K562 (cell line): Measurements from ENCODE around the gene HGS. TPM values are rescaled to one million over a fixed set of nuclear protein-coding genes. Genes with fewer than 3 reads are reported as not detected.
A peak's percentile ranks its signal among the peaks of the same experiment; 100 is the strongest.

Source experiments
- CREB5 ChIP-seq: fragments of 250-450 bp; sonication (Bioruptor Pico); IDR thresholded peaks from 2 replicates; pipeline ENCODE4 v1.5.0; 2020; ENCODE audit warnings: mild to moderate bottlenecking
- FOXA1 ChIP-seq: fragments of 450-650 bp; IDR thresholded peaks from 2 replicates; pipeline ENCODE4 v1.6.1; 2016; ENCODE audit warnings: mild to moderate bottlenecking, borderline replicate concordance
- GABPB2 ChIP-seq: fragments of 250-450 bp; sonication (Bioruptor Pico); conservative IDR thresholded peaks from 2 replicates; pipeline ENCODE4 v1.5.1; 2021; ENCODE audit warnings: mild to moderate bottlenecking
- HNRNPLL ChIP-seq: fragments of 200-400 bp; formaldehyde crosslinking; IDR thresholded peaks from 2 replicates; pipeline ENCODE4 v1.6.1; 2017; ENCODE audit warnings: low read length, low read depth, mild to moderate bottlenecking; ENCODE audit not compliant: poor library complexity, severe bottlenecking
- MITF ChIP-seq: IDR thresholded peaks from 2 replicates; pipeline ENCODE4 v1.6.1; 2014; ENCODE audit warnings: antibody characterized with exemption
- NFE2L1 ChIP-seq: fragments of 450-650 bp; IDR thresholded peaks from 2 replicates; pipeline ENCODE4 v1.6.1; 2016; ENCODE audit warnings: missing genetic modification characterization, low read depth, mild to moderate bottlenecking, missing compliant biosample characterization, moderate library complexity, borderline replicate concordance
- PBX2 ChIP-seq, 2 experiments: IDR thresholded peaks in 1 of 2; conservative IDR thresholded peaks in 1 of 2; 2 replicates each; pipeline ENCODE4 v1.6.1; 2016; ENCODE audit warnings: low read depth in 2 of 2, mild to moderate bottlenecking in 1 of 2, missing compliant biosample characterization in 1 of 2, missing genetic modification characterization in 1 of 2, moderate library complexity in 1 of 2
- POLR2G ChIP-seq: fragments of 200-400 bp; formaldehyde crosslinking; IDR thresholded peaks from 2 replicates; pipeline ENCODE4 v1.6.1; 2017; ENCODE audit warnings: low read depth, mild to moderate bottlenecking, antibody characterized with exemption, low read length, moderate library complexity
- RB1 ChIP-seq: fragments of 450-650 bp; IDR thresholded peaks from 2 replicates; pipeline ENCODE4 v1.6.1; 2017; ENCODE audit warnings: low read depth, mild to moderate bottlenecking
- SETDB1 ChIP-seq: IDR thresholded peaks from one replicate; pipeline ENCODE4 v1.6.1; 2012; ENCODE audit warnings: low read length, control low read depth, inconsistent platforms
- SMAD4 ChIP-seq: fragments of 250-450 bp; sonication (Bioruptor Pico); conservative IDR thresholded peaks from 2 replicates; pipeline ENCODE4 v1.8.0; 2021; ENCODE audit warnings: inconsistent platforms, mild to moderate bottlenecking, moderate library complexity
- SMARCA5 ChIP-seq: fragments of 450-650 bp; IDR thresholded peaks from 2 replicates; pipeline ENCODE4 v1.6.1; 2016
- TAF7 ChIP-seq: fragments of 450-650 bp; IDR thresholded peaks from 2 replicates; pipeline ENCODE4 v1.6.1; 2016; ENCODE audit warnings: missing genetic modification characterization, missing compliant biosample characterization
- THRAP3 ChIP-seq: fragments of 450-650 bp; IDR thresholded peaks from 2 replicates; pipeline ENCODE4 v1.6.1; 2016; ENCODE audit warnings: mild to moderate bottlenecking, inconsistent platforms, borderline replicate concordance
- ZBTB2 ChIP-seq: fragments of 450-650 bp; IDR thresholded peaks from 2 replicates; pipeline ENCODE4 v1.6.1; 2016; ENCODE audit warnings: antibody characterized with exemption
- ZNF24 ChIP-seq: fragments of 450-650 bp; IDR thresholded peaks from 2 replicates; pipeline ENCODE4 v1.6.1; 2016
- ZNF41 ChIP-seq: fragments of 250-450 bp; sonication (Bioruptor Pico); conservative IDR thresholded peaks from 2 replicates; pipeline ENCODE4 v1.4.0; 2020; ENCODE audit warnings: mild to moderate bottlenecking
- ZNF586 ChIP-seq: fragments of 450-650 bp; formaldehyde crosslinking; conservative IDR thresholded peaks from 2 replicates; pipeline ENCODE4 v1.4.0; 2020; ENCODE audit warnings: mild to moderate bottlenecking, moderate library complexity
- ZNF668 ChIP-seq: fragments of 250-450 bp; sonication (Bioruptor Pico); IDR thresholded peaks from 2 replicates; pipeline ENCODE4 v1.8.0; 2022; ENCODE audit warnings: mild to moderate bottlenecking, inconsistent platforms
- polyA plus RNA-seq, 8 experiments: library from polyadenylated mRNA; depleted of rRNA in 4 of 8; stranded (reverse) in 5 of 8; unstranded in 3 of 8; fragments of >200 nt; fragmentation: Nextera tagmentation in 2 of 8; fragmentation: Illumina TruSeq in 1 of 8; extraction: Ambion mirVana in 2 of 8; extraction: Trizol in 1 of 8; gene quantifications; 2 replicates each; pipeline versions ENCODE4 v1.2.1 to v1.2.3, GENCODE V29; 2011 to 2014; ENCODE audit warnings: inconsistent platforms in 1 of 8, missing spikeins in 1 of 8
- total RNA-seq, 7 experiments: library from RNA; depleted of rRNA in 6 of 7; stranded (reverse); fragments of >200 nt in 6 of 7; fragmentation: Illumina TruSeq in 2 of 7; extraction: Trizol in 2 of 7; gene quantifications; 2 replicates each; pipeline versions ENCODE4 v1.2.1 to v1.2.3, GENCODE V29; 2011 to 2021; ENCODE audit warnings: low replicate concordance in 1 of 7

The HGS gene
- total and polyA plus RNA-seq, 9 of the 15 experiments (the other 6 are each of a cell fraction or from before 2014, with no cell fraction given), result 3.9 to 176 (median 77.1) TPM

- TF ChIP-seq SMAD4 (CRISPR knock-in tag) (peak; percentile 91), FOXA1 (no peak), RB1 (no peak), NFE2L1 (0 out of 2 replicates have a peak, but pooled peaks have one; percentile 8), CREB5 (peak; percentile 41; the same call in 1 of the 2 replicates), ZNF586 (CRISPR knock-in tag) (0 out of 2 replicates have a peak, but pooled peaks have one; percentile 20), POLR2G (peak; percentile 68), SETDB1 (no peak), ZNF41 (CRISPR knock-in tag) (peak; percentile 80), ZNF668 (peak; percentile 89; the same call in 1 of the 2 replicates), MITF (no peak), THRAP3 (0 out of 2 replicates have a peak, but pooled peaks have one; percentile 17), PBX2 (CRISPR knock-in tag; IDR thresholded peaks at IDR 0.05; ENCODE audit: low read depth) (no peak), PBX2 (tag; conservative IDR thresholded peaks at IDR 0.05; ENCODE audit: low read depth) (0 out of 2 replicates have a peak, but pooled peaks have one; percentile 32), ZNF24 (no peak), ZBTB2 (no peak; the same call in 1 of the 2 replicates), SMARCA5 (no peak), GABPB2 (CRISPR knock-in tag) (no peak; the same call in 1 of the 2 replicates), HNRNPLL (no peak), TAF7 (peak; percentile 36; the same call in 1 of the 2 replicates)
Measured at GRCh38 chr17:81665205-81666091, 18.4 kb upstream of the HGS start (continued).
